NK-92 (cell line): ENCODE data around the gene TGFBR3.
"Not testable (repeated sequence)": the region's sequence is repeated elsewhere in the genome, so short reads cannot be mapped to it uniquely, and the experiment has no call there.

ENCODE experiments used
- DNase-seq: peaks from one replicate; lab custom pipeline; 2025; ENCODE audit not compliant: unreplicated experiment; lab: John Stamatoyannopoulos, UW

Gene TGFBR3

GRCh38 chr1:91884459-91885212 is 1.3 kb downstream of the TGFBR3 start:
- no peak for DNase-seq

DNA sequence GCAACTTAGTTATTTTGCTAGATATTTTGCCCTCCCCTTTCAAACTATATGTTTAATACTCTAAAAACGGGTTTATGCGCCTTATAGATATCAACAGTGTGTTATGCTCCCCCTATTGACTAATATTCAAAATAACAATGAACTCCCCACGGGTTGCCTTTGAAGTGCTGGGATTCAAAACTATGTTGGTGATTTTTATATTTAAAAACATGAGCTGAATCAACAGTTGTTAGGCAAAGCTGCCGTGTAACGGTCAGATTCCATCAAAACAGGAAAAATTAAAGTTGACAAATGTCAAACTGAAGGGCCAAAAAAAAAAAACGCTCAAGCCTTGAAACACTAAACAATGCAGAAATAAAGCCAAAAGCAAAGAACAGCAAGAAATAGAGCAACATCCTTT is 2.5 kb downstream of the TGFBR3 start:
- no peak for DNase-seq

- DNase-seq, result no peak
These were observed 4.7 kb downstream of the TGFBR3 start for GRCh38 chr1:91881280-91881679.

DNA sequence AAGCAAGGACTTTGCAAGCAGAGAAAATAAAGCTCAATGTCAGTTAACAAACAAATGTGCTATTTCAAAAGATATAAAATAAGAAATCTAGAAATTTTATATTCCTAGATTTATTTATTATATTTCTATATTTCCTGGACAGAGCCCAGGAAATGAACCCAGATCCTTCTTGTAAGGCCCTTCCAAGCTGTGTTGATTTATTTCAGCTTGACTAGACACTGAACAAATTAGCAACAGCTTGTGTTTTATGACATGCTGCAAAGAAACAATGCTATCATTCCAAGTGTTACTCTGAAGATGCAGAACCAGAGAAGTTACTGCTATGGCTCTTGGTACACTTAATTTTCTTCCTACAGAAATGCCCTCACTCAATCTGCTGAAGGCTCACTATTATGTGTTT is 6.2 kb downstream of the TGFBR3 start:
- no peak for DNase-seq

GRCh38 chr1:91877574-91878208 is 8.3 kb downstream of the TGFBR3 start:
- no peak for DNase-seq

GRCh38 chr1:91876781-91877573 is 9.0 kb downstream of the TGFBR3 start:
- no peak for DNase-seq

GRCh38 chr1:91876040-91876470 is 9.9 kb downstream of the TGFBR3 start:
- DNase-seq, result no peak

DNA sequence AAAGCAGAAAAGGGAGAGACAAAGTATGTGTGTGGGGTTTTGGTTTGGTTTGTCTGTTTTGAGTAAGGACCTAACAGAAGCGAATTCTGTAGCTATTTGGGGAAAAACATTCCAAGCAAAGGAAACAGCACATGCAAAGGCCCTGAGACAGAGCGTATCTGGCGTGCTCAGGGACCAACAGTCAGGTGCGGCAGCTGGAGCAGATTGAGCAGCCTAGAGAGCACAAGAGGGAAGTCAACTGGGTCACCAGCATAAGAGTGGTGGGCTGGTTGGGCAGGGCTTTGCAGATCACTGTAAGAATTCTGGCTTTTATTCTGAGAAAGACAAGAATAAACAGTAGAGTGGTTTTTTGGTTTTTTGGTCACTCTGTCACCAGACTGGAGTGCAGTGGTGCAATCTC is 11.8 kb downstream of the TGFBR3 start:
- no peak for DNase-seq

DNA sequence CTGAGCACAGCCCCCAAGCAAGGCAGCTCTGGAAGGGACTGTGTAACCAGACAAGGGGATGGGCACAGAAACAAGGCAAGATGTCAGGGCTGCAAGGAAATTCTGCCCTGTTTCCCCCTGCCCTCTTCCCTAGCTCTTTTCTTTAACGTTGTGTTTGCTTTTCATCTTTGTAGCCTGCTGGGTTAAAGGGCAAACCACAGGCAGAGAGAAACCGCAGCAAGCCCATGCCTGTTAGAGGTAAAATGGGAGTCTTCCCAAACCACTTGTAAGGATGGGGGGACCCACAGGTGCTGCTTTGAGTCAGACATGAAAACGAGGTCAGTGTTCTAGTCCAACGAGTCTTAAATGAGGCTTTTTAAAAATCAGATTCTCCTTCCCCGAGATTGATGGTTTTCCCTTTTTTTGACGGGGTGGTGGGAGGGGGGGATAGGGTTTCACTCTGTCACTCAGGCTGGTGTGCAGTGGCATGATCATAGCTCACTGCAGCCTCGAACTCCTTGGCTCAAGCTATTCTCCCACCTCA is 13.3 kb downstream of the TGFBR3 start:
- DNase-seq, result no peak

DNA sequence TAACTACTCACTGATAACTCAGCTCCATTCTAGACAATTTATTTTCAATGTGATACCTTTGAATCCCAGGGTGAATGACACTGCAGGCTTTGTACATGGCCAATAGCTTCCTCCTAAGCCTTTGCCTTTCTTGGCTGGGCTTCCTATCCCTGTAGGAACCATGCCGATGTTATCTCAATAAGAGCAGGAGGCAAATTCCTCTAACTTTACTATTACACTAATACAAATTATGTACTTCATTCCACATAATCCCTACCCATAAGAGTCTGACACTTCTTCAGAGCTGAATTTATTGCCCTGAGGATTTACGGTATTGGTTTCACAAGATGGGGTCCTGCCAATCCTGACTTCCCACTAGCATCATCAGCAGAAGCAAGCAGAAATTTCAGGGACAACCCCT is 14.0 kb downstream of the TGFBR3 start:
- no peak for DNase-seq

DNA sequence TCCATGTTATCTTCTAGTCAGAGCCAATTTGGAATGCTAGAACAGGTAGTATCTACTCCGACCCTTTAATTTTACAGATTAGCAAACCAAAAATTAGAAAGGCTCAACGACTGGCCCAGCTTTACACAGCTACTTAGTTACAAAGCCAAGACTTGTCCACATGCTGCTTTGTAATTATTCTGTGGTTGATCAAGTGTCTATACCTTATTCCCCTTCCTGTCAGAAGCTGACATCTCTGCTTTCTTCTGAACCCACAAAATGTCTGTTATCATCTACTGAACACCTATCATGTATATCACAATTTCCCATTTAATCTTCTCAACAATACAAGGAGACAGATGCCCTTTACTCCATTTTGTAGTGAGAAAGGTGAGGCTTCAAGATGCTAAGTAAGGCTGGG is 15.6 kb downstream of the TGFBR3 start:
- no peak for DNase-seq

DNA sequence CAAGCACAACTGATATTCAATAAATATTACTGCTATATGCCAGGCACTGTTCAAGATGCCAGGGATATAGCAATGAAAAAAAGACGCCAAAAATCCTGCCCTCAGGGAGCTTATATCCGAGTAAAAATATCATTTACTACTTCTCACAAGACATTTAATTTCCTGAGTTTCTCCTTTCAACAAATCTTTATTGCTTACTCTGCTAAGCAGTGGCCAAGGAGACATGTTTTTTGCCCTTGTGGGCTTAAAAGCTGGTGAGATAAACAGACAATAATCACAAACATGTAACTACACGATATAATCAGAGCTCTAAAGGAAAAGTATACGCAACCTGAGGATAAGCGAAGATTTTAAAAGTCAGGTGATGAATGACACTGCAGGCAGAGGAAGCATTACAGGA is 19.5 kb downstream of the TGFBR3 start:
- DNase-seq, result no peak

- DNase-seq, result no peak
These were observed 21.8 kb downstream of the TGFBR3 start for GRCh38 chr1:91864017-91864700.

- DNase-seq, result no peak
These were observed 22.5 kb downstream of the TGFBR3 start for GRCh38 chr1:91863498-91863897.

DNA sequence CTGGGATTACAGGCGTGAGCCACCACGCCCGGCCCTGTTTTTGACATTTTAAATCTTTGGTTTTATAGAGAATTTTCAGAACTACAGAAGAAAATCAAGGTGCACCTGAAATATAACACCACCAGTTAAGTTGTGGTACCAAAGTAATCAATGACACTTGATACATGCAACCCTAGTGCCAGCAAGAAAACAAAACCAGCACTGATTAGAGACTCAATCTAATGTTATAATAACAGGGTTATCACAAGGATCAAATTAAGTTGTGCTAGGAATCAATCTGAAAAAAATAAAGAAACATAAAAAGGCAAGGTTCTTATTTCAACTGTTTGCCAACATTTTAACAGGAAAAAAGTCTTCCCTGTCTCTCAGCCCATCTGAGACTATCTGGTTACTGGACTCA is 23.8 kb downstream of the TGFBR3 start:
- DNase-seq, result no peak

DNA sequence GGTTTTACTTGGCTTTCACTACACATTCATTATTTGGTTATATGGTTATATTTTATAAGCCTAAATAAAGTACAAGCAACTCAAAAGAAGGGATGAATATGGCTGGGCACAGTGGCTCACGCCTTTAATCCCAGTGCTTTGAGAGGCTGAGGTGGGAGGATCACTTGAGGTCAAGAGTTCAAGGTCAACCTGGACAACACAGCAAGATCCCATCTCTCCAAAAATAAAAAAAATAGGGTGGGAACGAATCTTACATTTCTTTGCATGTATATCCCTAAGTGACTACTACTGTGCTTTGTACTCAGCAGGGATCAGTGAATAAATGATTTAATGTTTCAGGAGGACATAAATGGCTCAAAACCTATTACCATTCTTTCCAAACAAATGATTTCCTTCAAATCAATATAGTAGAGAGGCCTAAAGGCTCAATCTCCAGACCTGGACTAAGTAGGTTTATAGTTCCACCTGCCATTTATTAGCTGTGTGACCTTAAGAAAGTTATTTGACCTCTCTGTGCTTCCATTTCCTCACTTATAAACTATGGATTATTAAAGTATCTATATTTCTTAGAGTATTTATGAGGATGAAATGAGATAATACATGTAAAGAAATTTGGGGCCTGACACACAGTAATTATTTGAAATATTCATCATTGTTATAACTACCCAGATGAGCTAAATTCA is 28.3 kb downstream of the TGFBR3 start:
- DNase-seq, result no peak

- DNase-seq, result no peak
These were observed 29.0 kb downstream of the TGFBR3 start for GRCh38 chr1:91856996-91857395.

DNA sequence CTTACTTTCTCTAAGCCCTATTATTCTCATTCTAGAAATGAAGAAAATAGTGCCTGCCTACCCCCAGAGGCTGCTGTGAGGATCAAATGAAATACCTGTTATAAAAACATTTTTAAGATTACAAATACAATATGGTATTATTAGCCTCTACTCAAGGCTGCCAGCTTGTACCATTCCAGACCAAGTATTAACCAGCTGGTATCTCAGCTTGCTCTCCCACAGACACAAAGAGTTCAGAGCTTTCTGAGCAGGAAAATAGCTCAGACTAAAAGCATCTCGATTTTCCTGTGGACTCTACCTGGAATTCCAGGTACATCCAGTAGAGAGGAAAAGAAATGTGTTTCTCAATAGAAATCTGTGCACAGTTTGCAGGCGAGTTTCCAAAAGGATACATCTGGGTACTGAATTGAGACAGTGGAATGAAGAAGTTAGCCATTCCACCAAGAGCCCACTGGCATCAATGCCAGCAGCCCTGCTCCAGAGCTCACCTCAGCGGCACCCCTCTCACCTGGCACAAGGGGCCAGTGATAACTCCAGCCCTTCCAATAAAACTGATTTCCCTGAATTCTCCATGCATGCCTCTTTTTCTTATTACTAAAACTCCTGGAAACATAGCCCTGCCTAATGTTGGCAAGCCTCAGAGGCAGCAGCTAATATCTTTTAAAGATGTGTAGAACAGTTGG is 31.0 kb downstream of the TGFBR3 start:
- no peak for DNase-seq

- DNase-seq, result no peak
These were observed 32.6 kb downstream of the TGFBR3 start for GRCh38 chr1:91853397-91853796.

DNA sequence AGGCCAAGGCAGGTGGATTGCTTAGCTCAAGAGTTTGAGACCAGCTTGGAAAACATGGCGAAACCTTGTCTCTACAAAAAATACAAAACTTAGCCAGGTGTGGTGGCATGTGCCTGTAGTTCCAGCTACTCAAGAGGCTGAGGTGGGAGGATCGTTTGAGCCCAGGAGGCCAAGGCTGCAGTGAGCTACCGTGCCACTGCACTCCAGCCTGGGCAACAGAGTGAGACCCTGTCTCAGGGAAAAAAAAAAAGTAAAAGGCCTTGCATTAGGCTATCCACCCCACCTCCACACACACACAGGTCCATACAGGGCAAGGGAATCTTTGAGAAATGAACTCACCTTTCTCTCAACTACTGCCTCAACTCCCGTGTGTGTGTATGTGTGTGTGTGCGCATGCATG is 33.9 kb downstream of the TGFBR3 start:
- not testable (repeated sequence) for DNase-seq
